SJSA1 (cell line): ENCODE results near the gene LSM3. TPM values are rescaled to one million over a fixed set of nuclear protein-coding genes. Genes with fewer than 3 reads are reported as not detected.
A peak's percentile ranks its signal among the peaks of the same experiment; 100 is the strongest.

Source experiments
- DNase-seq, 2 experiments: peaks; one replicate each; pipeline ENCODE4 v3.0.0-alpha.2; 2015 to 2020; ENCODE audit warnings: low spot score in 2 of 2, low read depth in 1 of 2
- H3K27ac ChIP-seq: fragments of 250-450 bp; sonication (Bioruptor Pico); 2 replicates; pipeline ENCODE4 v1.5.1; 2020; ENCODE audit warnings: mild to moderate bottlenecking, moderate library complexity
- H3K27me3 ChIP-seq: fragments of 250-450 bp; sonication (Bioruptor Pico); replicated peaks from 2 replicates; pipeline ENCODE4 v1.5.1; 2020; ENCODE audit warnings: mild to moderate bottlenecking, moderate library complexity
- H3K36me3 ChIP-seq: fragments of 250-450 bp; sonication (Bioruptor Pico); 2 replicates; pipeline ENCODE4 v1.5.1; 2020; ENCODE audit warnings: mild to moderate bottlenecking
- H3K4me1 ChIP-seq: fragments of 250-450 bp; sonication (Bioruptor Pico); replicated peaks from 2 replicates; pipeline ENCODE4 v1.6.1; 2021; ENCODE audit warnings: mild to moderate bottlenecking
- H3K4me3 ChIP-seq: fragments of 250-450 bp; sonication (Bioruptor Pico); 2 replicates; pipeline ENCODE4 v1.5.1; 2020; ENCODE audit warnings: mild to moderate bottlenecking
- H3K9me3 ChIP-seq: fragments of 250-450 bp; sonication (Bioruptor Pico); replicated peaks from 2 replicates; pipeline ENCODE4 v1.5.1; 2020; ENCODE audit warnings: mild to moderate bottlenecking
- total RNA-seq: library from RNA; depleted of rRNA; stranded (reverse); fragments of >200 nt; shearing (Covaris generic); gene quantifications from 2 replicates; pipeline ENCODE4 v1.2.3, GENCODE V29; 2014

LSM3 gene
- total RNA-seq, 1 experiment from 2014 or later: 25.9 TPM

GRCh38 chr3:14138109-14138877 lies 40.3 kb upstream of the LSM3 start:
- no peak overlapping the region for H3K4me3 ChIP-seq
- no peak overlapping the region for H3K27ac ChIP-seq
- no peaks in the 10 kb centered on the region for H3K9me3 ChIP-seq
- no peaks in the 10 kb centered on the region for H3K27me3 ChIP-seq
- H3K36me3 ChIP-seq: peaks cover 87% of the 10 kb centered on the region
- peaks cover 13% of the 10 kb centered on the region for H3K4me1 ChIP-seq
- DNase-seq: no peak

GRCh38 chr3:14138878-14139655 lies 39.5 kb upstream of the LSM3 start:
- DNase-seq: no peak
- Histone ChIP-seq H3K27me3 (no peaks in the 10 kb centered on the region), H3K4me3 (no peak overlapping the region), H3K4me1 (peaks cover 20% of the 10 kb centered on the region), H3K9me3 (no peaks in the 10 kb centered on the region), H3K36me3 (peaks cover 79% of the 10 kb centered on the region), H3K27ac (no peak overlapping the region)

GRCh38 chr3:14139771-14140170 lies 38.8 kb upstream of the LSM3 start:
- no peaks in the 10 kb centered on the region for H3K9me3 ChIP-seq
- DNase-seq: no peak
- H3K4me1 ChIP-seq: peaks cover 25% of the 10 kb centered on the region
- peaks cover 72% of the 10 kb centered on the region for H3K36me3 ChIP-seq
- H3K27ac ChIP-seq: no peak overlapping the region
- no peaks in the 10 kb centered on the region for H3K27me3 ChIP-seq
- H3K4me3 ChIP-seq: no peak overlapping the region

- H3K4me1 ChIP-seq: peaks cover 34% of the 10 kb centered on the region
- H3K27ac ChIP-seq: no peak overlapping the region
- peaks cover 68% of the 10 kb centered on the region for H3K36me3 ChIP-seq
- no peak overlapping the region for H3K4me3 ChIP-seq
- H3K27me3 ChIP-seq: no peaks in the 10 kb centered on the region
- H3K9me3 ChIP-seq: no peaks in the 10 kb centered on the region
- DNase-seq: no peak
These were observed 37.9 kb upstream of the LSM3 start for GRCh38 chr3:14140668-14141067.

- Histone ChIP-seq H3K27ac (no peak overlapping the region), H3K27me3 (no peaks in the 10 kb centered on the region), H3K4me3 (no peak overlapping the region), H3K4me1 (peaks cover 37% of the 10 kb centered on the region), H3K9me3 (no peaks in the 10 kb centered on the region), H3K36me3 (peaks cover 68% of the 10 kb centered on the region)
- no peak for DNase-seq
These were observed 37.5 kb upstream of the LSM3 start for GRCh38 chr3:14141144-14141543.

- no peaks in the 10 kb centered on the region for H3K27me3 ChIP-seq
- peak overlapping the region; percentile 99; the same call in 1 of the 2 replicates for H3K27ac ChIP-seq
- peaks cover 37% of the 10 kb centered on the region for H3K4me1 ChIP-seq
- peaks cover 68% of the 10 kb centered on the region for H3K36me3 ChIP-seq
- no peak for DNase-seq
- no peak overlapping the region for H3K4me3 ChIP-seq
- no peaks in the 10 kb centered on the region for H3K9me3 ChIP-seq
These were observed 36.8 kb upstream of the LSM3 start for GRCh38 chr3:14141602-14142341.

- Histone ChIP-seq H3K4me3 (no peak overlapping the region), H3K9me3 (no peaks in the 10 kb centered on the region), H3K27me3 (no peaks in the 10 kb centered on the region), H3K27ac (peak overlapping the region; percentile 99), H3K36me3 (peaks cover 70% of the 10 kb centered on the region), H3K4me1 (peaks cover 37% of the 10 kb centered on the region)
- DNase-seq: no peak
These were observed 35.9 kb upstream of the LSM3 start for GRCh38 chr3:14142567-14143270.

- H3K9me3 ChIP-seq: no peaks in the 10 kb centered on the region
- H3K27ac ChIP-seq: peak overlapping the region; percentile 99
- DNase-seq: peak; percentile 80 to 84
- no peaks in the 10 kb centered on the region for H3K27me3 ChIP-seq
- H3K36me3 ChIP-seq: peaks cover 70% of the 10 kb centered on the region
- peaks cover 37% of the 10 kb centered on the region for H3K4me1 ChIP-seq
- H3K4me3 ChIP-seq: no peak overlapping the region
These were observed 35.1 kb upstream of the LSM3 start for GRCh38 chr3:14143271-14144225.

GRCh38 chr3:14144423-14145075 lies 34.1 kb upstream of the LSM3 start:
- DNase-seq: peak; percentile 88 to 93
- Histone ChIP-seq H3K9me3 (no peaks in the 10 kb centered on the region), H3K4me3 (no peak overlapping the region), H3K4me1 (peaks cover 37% of the 10 kb centered on the region), H3K27me3 (no peaks in the 10 kb centered on the region), H3K27ac (peak overlapping the region; percentile 99), H3K36me3 (peaks cover 61% of the 10 kb centered on the region)

GRCh38 chr3:14145236-14145635 lies 33.4 kb upstream of the LSM3 start:
- DNase-seq: no peak
- H3K9me3 ChIP-seq: no peaks in the 10 kb centered on the region
- no peak overlapping the region for H3K4me3 ChIP-seq
- H3K27me3 ChIP-seq: no peaks in the 10 kb centered on the region
- peak overlapping the region; percentile 99 for H3K27ac ChIP-seq
- H3K36me3 ChIP-seq: peaks cover 61% of the 10 kb centered on the region
- H3K4me1 ChIP-seq: peaks cover 37% of the 10 kb centered on the region

- no peaks in the 10 kb centered on the region for H3K27me3 ChIP-seq
- peak overlapping the region; percentile 99 for H3K27ac ChIP-seq
- H3K4me3 ChIP-seq: no peak overlapping the region
- peaks cover 37% of the 10 kb centered on the region for H3K4me1 ChIP-seq
- DNase-seq: no peak
- H3K36me3 ChIP-seq: peaks cover 61% of the 10 kb centered on the region
- no peaks in the 10 kb centered on the region for H3K9me3 ChIP-seq
These were observed 32.8 kb upstream of the LSM3 start for GRCh38 chr3:14145670-14146380.
